NCI-H345 treated with DMSO at 0.1 percent for 48 hours (cell line): ENCODE results near the gene CYP1B1.
"Not testable (repeated sequence)": the region's sequence is repeated elsewhere in the genome, so short reads cannot be mapped to it uniquely, and the experiment has no call there.

Experiments
- DNase-seq: peaks from one replicate; lab custom pipeline; 2025; ENCODE audit not compliant: unreplicated experiment; lab: John Stamatoyannopoulos, UW

The CYP1B1 gene

GRCh38 chr2:38075507-38076151, at the start of gene CYP1B1:
Gene CYP1B1 (minus strand): TSS chr2:38076151. CDS start chr2:38075388, 763 bp downstream.
- DNase-seq = no peak

GRCh38 chr2:38125007-38125406, 49.1 kb upstream of the CYP1B1 start:
- DNase-seq = no peak

GRCh38 chr2:38123911-38124310, 48.0 kb upstream of the CYP1B1 start:
- DNase-seq = no peak

GRCh38 chr2:38122344-38122743, 46.4 kb upstream of the CYP1B1 start:
- no peak for DNase-seq

- no peak for DNase-seq
These were observed 45.5 kb upstream of the CYP1B1 start for GRCh38 chr2:38121481-38121880.

- DNase-seq = no peak
These were observed 44.9 kb upstream of the CYP1B1 start for GRCh38 chr2:38120829-38121228.

GRCh38 chr2:38120264-38120592, 44.3 kb upstream of the CYP1B1 start:
- DNase-seq = no peak

- DNase-seq = no peak
These were observed 40.8 kb upstream of the CYP1B1 start for GRCh38 chr2:38116762-38117161.

GRCh38 chr2:38115216-38116032, 39.5 kb upstream of the CYP1B1 start:
- peak; percentile 36 for DNase-seq

- no peak for DNase-seq
These were observed 38.2 kb upstream of the CYP1B1 start for GRCh38 chr2:38113981-38114708.

GRCh38 chr2:38113051-38113450, 37.1 kb upstream of the CYP1B1 start:
- no peak for DNase-seq

- DNase-seq = not testable (repeated sequence)
These were observed 35.4 kb upstream of the CYP1B1 start for GRCh38 chr2:38111350-38111749.

GRCh38 chr2:38109732-38110181, 33.8 kb upstream of the CYP1B1 start:
- DNase-seq = no peak

- DNase-seq = no peak
These were observed 33.2 kb upstream of the CYP1B1 start for GRCh38 chr2:38108907-38109731.

- no peak for DNase-seq
These were observed 31.9 kb upstream of the CYP1B1 start for GRCh38 chr2:38107738-38108410.

GRCh38 chr2:38106405-38107094, 30.6 kb upstream of the CYP1B1 start:
- DNase-seq = no peak

- no peak for DNase-seq
These were observed 30.0 kb upstream of the CYP1B1 start for GRCh38 chr2:38105922-38106321.

GRCh38 chr2:38104598-38104997, 28.6 kb upstream of the CYP1B1 start:
- DNase-seq = no peak

- DNase-seq = no peak
These were observed 24.4 kb upstream of the CYP1B1 start for GRCh38 chr2:38100328-38100727.
